SH-SY5Y (cell line): Measurements from ENCODE around the gene SMARCAD1.

Source experiments
- GATA2 ChIP-seq: IDR thresholded peaks from 2 replicates; pipeline ENCODE4 v1.6.1; 2011; ENCODE audit warnings: mild to moderate bottlenecking, low read depth, low read length
- GATA3 ChIP-seq: IDR thresholded peaks from 2 replicates; pipeline ENCODE4 v1.6.1; 2011; ENCODE audit warnings: low read depth, mild to moderate bottlenecking, low read length, moderate library complexity

SMARCAD1 gene, protein sequence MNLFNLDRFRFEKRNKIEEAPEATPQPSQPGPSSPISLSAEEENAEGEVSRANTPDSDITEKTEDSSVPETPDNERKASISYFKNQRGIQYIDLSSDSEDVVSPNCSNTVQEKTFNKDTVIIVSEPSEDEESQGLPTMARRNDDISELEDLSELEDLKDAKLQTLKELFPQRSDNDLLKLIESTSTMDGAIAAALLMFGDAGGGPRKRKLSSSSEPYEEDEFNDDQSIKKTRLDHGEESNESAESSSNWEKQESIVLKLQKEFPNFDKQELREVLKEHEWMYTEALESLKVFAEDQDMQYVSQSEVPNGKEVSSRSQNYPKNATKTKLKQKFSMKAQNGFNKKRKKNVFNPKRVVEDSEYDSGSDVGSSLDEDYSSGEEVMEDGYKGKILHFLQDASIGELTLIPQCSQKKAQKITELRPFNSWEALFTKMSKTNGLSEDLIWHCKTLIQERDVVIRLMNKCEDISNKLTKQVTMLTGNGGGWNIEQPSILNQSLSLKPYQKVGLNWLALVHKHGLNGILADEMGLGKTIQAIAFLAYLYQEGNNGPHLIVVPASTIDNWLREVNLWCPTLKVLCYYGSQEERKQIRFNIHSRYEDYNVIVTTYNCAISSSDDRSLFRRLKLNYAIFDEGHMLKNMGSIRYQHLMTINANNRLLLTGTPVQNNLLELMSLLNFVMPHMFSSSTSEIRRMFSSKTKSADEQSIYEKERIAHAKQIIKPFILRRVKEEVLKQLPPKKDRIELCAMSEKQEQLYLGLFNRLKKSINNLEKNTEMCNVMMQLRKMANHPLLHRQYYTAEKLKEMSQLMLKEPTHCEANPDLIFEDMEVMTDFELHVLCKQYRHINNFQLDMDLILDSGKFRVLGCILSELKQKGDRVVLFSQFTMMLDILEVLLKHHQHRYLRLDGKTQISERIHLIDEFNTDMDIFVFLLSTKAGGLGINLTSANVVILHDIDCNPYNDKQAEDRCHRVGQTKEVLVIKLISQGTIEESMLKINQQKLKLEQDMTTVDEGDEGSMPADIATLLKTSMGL

DNA sequence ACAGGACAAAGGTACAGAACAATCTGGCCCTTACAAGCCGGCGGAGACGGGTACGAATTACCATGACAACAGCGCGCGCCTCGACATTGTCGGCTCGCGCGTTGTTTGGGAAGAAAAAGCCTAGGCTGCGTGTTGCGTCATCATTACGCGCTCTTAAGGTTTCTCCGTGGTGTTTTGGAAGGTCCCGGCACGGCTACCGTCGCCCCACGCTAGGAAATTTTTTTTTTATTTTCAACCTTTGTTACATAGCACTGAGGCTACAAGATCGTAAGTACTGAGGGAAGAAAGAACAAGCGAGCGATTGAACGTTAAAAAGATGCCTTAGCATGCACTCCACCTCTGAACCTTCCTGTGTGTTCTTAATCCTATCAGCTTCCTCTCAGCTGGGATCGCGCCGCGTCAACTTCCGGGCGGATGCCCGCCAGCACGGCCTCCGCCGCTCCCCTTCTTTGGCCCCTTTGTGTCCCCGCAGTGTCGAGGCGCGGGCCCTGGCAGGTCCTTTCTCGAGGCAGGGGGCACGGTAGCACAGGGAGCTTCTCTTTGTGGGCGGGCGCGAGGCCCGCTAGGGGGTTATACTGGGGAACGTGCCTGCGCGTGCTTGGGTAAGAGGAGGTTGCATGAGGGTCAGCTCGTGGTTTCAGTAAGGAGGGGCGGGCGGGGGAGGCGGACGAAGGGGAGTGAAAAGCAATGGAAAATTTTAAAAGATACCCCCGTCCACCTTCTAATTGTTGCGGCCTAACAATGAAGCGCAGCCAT is at the start of gene SMARCAD1:
Gene SMARCAD1 (plus strand): TSS at position 397 of the 756 bp plus-strand sequence. CDS start 530 bp downstream, outside the sequence.
- TF ChIP-seq GATA3 (no peak), GATA2 (no peak)

DNA sequence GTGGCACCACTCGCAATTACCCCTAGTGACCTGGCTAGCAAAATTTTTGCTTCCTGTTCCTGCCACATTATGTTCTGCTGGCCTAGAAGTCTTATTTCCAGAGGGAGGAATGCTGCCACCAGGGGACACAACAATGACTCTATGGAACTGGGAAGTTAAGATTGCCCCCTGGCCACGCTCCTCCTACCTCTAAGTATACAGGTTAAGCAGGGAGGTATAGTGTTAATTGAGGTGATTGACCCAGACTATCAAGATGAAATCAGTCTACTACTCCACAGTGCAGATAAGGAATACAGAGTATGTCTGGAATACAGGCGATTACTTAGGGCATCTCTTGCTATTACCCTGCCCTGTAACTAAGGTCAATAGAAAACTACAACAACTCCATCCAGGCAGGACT is 48.8 kb upstream of the SMARCAD1 start:
- TF ChIP-seq GATA3: no peak
- no peak for TF ChIP-seq GATA2

DNA sequence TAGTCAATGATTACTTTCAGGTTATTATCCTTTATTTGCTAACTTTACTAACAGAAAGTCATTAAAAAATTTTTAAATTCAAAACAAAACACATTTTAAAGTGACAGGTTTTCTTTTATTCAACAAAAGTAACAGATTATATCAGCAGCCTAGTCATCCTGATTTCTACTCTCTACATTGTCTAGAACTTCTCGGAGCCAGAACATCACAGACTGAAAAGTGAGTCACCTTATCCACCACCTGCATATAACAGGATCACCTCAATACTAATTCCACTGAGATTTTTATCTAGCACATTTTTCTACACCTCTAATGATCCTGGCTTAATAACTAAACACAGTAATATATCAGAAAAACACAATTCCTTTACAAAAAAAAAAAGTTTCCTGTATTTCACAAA is 47.9 kb upstream of the SMARCAD1 start:
- no peak for TF ChIP-seq GATA3
- TF ChIP-seq GATA2: no peak

DNA sequence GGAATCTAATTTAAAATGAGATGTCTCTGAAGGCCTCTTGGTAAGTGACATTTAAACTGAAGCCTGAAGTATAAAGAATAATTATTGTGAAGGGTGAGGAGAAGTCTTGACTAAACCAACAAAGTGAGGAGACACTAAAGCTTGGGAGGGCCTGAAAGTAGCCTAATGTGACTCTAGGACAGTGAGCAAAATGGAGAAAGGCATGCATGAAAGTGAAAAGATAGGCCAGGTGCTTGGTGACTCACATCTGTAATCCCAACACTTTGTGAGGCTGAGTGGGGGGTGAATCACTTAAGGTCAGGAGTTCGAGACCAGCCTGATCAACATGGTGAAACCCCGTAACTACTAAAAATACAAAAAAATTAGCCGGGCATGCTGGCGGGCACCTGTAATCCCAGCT is 46.9 kb upstream of the SMARCAD1 start:
- TF ChIP-seq GATA3 (no peak), GATA2 (no peak)

DNA sequence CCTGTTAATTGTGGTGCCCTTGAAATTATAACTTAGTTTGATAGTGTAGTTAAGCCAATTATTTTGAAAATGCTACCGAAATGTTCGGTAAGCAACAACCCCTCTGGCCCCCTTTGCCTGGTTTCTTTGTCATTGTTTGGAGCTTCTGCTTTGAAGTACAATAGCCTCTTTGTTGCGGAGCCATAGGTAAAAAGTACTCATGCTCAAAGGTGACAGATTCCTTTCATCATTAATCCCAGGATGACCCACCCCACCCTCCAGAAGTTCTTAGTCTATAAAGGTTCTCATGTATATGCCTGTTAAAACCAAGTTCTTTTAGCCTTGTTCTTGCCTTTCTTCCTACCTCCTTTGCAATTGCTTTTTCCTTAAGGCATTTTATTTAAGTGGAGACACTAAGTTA is 42.4 kb upstream of the SMARCAD1 start:
- TF ChIP-seq GATA2: no peak
- TF ChIP-seq GATA3: no peak

DNA sequence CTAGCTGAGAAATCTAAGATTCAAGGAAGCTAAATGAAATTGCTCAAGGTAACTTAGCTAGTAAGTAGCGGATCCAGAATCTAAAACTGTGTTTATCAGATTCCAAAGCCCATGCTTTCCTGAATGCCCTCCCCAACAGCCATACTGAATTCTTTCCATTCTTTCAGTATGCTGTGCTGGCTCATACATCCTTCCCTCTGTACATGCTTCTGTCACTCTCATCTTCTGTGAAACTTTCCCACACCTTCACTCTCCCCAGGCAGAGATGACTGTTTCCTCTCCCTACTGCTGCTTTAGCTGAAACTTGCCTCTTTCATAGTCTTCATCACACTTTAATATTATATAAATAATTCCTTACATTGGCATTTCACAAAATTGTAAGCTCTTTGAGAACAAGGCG is 39.3 kb upstream of the SMARCAD1 start:
- TF ChIP-seq GATA2 (no peak), GATA3 (no peak)

DNA sequence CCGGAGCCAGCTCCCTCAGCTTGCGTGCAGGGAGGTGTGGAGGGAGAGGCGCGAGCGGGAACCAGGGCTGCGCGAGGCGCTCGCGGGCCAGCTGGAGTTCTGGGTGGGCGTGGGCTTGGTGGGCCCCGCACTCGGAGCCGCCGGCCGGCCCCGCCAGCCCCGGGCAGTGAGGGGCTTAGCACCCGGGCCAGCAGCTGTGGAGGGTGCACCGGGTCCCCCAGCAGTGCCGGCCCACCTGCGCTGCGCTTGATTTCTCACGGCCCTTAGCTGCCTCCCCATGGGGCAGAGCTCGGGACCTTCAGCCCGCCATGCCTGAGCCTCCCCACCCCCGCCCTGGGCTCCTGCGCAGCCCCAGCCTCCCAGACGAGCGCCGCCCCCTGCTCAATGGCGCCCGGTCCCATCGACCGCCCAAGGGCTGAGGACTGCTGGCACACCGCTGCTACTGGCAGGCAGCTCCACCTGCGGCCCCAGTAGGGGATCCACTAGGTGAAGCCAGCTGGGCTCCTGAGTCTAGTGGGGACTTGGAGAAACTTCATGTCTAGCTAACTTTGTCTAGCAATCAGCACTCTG is 37.8 kb upstream of the SMARCAD1 start:
- TF ChIP-seq GATA3: no peak
- no peak for TF ChIP-seq GATA2

DNA sequence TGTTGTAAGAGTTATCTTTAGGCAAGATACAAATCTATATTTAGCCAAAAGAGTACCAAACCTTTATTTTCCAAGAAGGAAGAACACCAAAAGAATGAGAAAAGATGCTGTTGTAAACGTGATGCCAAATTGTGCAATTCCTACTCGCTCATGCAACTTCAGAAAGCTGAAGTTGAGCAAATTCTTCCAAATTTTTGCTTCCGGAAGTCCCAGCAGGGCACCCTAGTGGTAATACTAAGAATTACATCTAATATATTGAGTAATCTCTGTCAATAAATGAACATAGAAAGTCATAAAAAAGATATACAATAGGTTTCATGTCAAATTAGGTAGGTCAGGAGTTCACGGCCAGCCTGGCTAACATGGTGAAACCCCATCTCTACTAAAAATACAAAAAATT is 36.0 kb upstream of the SMARCAD1 start:
- TF ChIP-seq GATA3 (no peak), GATA2 (no peak)

DNA sequence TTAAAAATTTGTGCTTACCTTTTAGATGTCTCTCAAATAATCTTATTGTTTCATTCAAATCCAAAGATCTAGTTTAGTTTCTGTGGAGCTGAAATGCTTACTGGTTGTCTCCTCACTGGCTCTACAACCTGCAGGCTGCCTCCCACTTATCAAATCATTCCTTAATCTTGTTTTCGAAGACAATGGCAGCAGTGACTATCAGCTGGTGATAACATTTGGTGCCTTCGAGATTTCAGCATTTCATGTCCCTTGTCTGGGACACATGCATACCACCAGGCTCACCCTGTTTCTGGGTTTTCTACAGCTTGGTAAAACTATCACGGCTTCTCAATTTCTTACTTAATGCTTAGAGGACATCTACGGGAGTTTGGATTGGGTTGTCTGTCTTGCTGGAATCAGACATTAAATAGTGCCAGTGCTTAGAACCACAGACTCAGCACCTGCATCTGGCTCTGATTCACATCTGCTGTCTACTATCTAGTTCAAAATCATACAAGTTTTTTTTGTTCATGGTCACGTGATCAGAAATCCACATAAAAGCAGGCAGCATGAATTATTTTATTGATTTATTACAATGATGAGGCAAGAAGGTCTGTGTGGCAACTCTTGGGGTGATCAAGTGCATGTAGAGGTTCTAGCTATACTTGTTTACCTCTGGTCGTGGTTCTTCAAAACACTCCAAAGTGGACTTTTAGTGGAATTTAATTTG is 32.0 kb upstream of the SMARCAD1 start:
- TF ChIP-seq GATA2 (peak; percentile 42; the same call in 1 of the 2 replicates), GATA3 (peak; percentile 46; the same call in 1 of the 2 replicates)

DNA sequence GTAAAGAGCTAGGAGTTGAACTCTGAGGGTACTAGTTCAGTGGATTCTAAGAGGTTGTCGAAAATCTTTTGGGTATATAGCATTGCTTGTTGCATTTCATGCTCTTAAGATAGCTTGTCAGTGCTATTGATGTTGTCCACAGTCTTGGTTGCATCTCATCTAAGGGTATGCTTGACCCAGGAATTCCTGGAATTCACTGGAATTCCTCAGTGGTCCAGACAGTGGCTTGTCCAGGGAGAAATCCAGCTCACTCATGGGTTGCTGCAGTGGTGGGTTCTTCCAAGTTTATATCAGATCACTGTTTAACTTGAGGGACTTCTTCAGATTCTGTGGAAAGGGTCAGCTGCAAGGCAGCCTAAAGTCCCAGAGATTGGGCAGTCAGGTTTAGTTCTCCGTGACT is 29.8 kb upstream of the SMARCAD1 start:
- TF ChIP-seq GATA3 (no peak), GATA2 (no peak)

DNA sequence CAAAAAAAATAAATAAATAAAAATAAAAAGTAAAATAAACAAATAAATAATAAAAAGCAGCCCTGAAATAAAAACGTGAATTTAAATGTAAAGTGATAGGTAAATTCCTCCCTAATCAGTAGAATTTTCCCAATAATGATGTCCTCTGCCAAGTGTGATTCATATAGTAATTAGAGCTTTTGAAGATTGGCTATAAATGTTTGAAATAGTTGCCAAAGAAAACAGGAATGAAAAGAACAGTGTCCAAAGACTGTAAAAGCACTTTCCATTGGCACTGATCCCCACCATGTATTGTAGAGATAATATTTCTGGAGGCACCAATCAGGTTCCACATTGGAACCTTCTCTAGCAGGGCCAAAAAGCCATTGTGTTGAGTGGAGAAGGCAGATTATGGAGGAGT is 25.9 kb upstream of the SMARCAD1 start:
- TF ChIP-seq GATA3 (no peak), GATA2 (no peak)

DNA sequence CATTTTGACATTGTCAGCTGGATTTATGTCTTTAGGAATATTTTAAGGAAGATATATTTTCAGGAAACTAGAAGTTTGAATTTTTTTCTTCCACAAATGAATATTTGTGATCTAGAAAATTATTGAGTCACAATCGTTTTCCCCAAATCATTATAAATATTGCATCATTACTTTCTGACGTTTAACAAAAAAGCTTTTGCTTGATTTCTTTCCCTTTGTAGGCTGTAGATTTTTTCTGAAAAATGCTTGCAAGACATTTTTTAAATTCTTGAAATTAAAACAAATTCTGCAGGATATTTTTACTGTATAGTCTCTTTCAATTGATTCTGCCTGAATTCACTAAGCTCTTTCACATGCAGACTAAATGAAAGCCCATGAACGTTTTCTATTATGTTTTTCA is 4.9 kb upstream of the SMARCAD1 start:
- TF ChIP-seq GATA2: no peak
- no peak for TF ChIP-seq GATA3

DNA sequence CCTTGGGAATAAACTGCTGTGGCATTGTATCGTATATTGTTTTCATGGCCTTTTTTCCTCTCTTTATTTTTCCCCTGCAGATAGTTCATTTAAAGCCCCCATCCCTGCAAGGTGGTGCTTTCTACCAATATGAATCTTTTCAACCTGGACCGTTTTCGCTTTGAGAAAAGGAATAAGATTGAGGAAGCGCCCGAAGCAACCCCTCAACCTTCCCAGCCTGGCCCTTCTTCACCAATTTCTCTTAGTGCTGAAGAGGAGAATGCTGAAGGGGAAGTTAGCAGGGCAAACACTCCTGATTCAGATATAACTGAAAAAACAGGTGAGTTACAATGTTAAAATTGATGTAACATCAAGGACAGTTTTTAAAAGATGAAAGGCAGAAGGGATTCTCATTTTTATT is 601 bp downstream of the SMARCAD1 start:
- TF ChIP-seq GATA3: no peak
- TF ChIP-seq GATA2: no peak
